T-cell (primary cell): Measurements from ENCODE around the gene DEFB131A. TPM values are rescaled to one million over a fixed set of nuclear protein-coding genes. Genes with fewer than 3 reads are reported as not detected.
"Not testable (repeated sequence)": the region's sequence is repeated elsewhere in the genome, so short reads cannot be mapped to it uniquely, and the experiment has no call there.

ENCODE experiments used
- ATAC-seq, 4 experiments: fragments of 200-7000 bp in 3 of 4; fragments of 150-1000 bp in 1 of 4; cut with Tn5 transposase; replicated peaks in 1 of 4; 1 replicate in 3 of 4; 2 replicates in 1 of 4; pipeline ENCODE4 v1.10.0; 2021; ENCODE audit warnings: moderate library complexity in 3 of 4, mild to moderate bottlenecking in 2 of 4, moderate number of reproducible peaks in 1 of 4
- CTCF ChIA-PET, 2 donors: fragments of 300-600 bp; sonication (Branson Sonifier 250); formaldehyde crosslinking; loops; one replicate each; lab custom pipeline; 2022; ENCODE audit warnings: antibody characterized with exemption in 2 of 2; lab: Charles Lee
- POLR2A ChIA-PET, 2 donors: fragments of 300-600 bp; sonication (Branson Sonifier 250); formaldehyde crosslinking; loops; one replicate each; lab custom pipeline; 2022; ENCODE audit warnings: antibody characterized with exemption in 2 of 2; lab: Charles Lee
- DNase-seq, 35 experiments: peaks; one replicate each; pipeline versions ENCODE4 v3.0.0 to v3.0.0-alpha.2; 2013 to 2023
- H3K27ac ChIP-seq: one replicate; pipeline ENCODE4 v1.5.1; 2013; ENCODE audit warnings: low read length
- H3K27me3 ChIP-seq, 2 experiments: replicated peaks in 1 of 2; 1 replicate in 1 of 2; 2 replicates in 1 of 2; pipeline versions ENCODE4 v1.6.1 to v1.7.0; 2013; ENCODE audit warnings: low read length in 1 of 2, mixed read lengths in 1 of 2; ENCODE audit not compliant: control insufficient read depth in 2 of 2, insufficient read depth in 2 of 2; ENCODE audit errors: extremely low read depth in 1 of 2
- H3K36me3 ChIP-seq, 2 donors: 1 replicate in 1 of 2; 2 replicates in 1 of 2; pipeline versions ENCODE4 v1.6.1 to v1.7.0; 2013; ENCODE audit warnings: low read length in 1 of 2; ENCODE audit not compliant: control insufficient read depth in 2 of 2, insufficient read depth in 1 of 2; ENCODE audit errors: extremely low read depth in 1 of 2
- H3K4me1 ChIP-seq, 2 experiments: 1 replicate in 1 of 2; 2 replicates in 1 of 2; pipeline versions ENCODE4 v1.6.1 to v1.7.0; 2013; ENCODE audit warnings: low read length in 2 of 2, mixed read lengths in 1 of 2; ENCODE audit not compliant: insufficient read depth in 2 of 2, control insufficient read depth in 1 of 2; ENCODE audit errors: extremely low read depth in 1 of 2
- H3K4me3 ChIP-seq, 2 donors: 1 replicate in 1 of 2; 2 replicates in 1 of 2; pipeline versions ENCODE4 v1.5.1 to v1.7.0; 2013; ENCODE audit warnings: mild to moderate bottlenecking in 2 of 2, low read length in 1 of 2, moderate library complexity in 1 of 2; ENCODE audit not compliant: control insufficient read depth in 1 of 2; ENCODE audit errors: extremely low read depth in 1 of 2
- H3K9me3 ChIP-seq: 2 replicates; pipeline ENCODE4 v1.7.0; 2013
- H3K27ac Mint-ChIP-seq, 2 donors: one replicate each; pipeline ENCODE4 v1.8.0; 2020 to 2021; ENCODE audit warnings: mild to moderate bottlenecking in 2 of 2, mixed read lengths in 2 of 2
- H3K27me3 Mint-ChIP-seq, 2 donors: one replicate each; pipeline ENCODE4 v1.8.0; 2021 to 2022; ENCODE audit warnings: mixed read lengths in 2 of 2
- H3K36me3 Mint-ChIP-seq: one replicate; pipeline ENCODE4 v1.8.0; 2021; ENCODE audit warnings: mixed read lengths
- H3K4me1 Mint-ChIP-seq, 3 donors: one replicate each; pipeline ENCODE4 v1.8.0; 2020 to 2022; ENCODE audit warnings: mixed read lengths in 3 of 3, mild to moderate bottlenecking in 1 of 3
- H3K4me3 Mint-ChIP-seq, 3 donors: one replicate each; pipeline ENCODE4 v1.8.0; 2020 to 2022; ENCODE audit warnings: mild to moderate bottlenecking in 3 of 3, mixed read lengths in 3 of 3, moderate library complexity in 3 of 3
- H3K9me3 Mint-ChIP-seq, 3 donors: one replicate each; pipeline ENCODE4 v1.8.0; 2020 to 2022; ENCODE audit warnings: mixed read lengths in 3 of 3
- WGBS: methylation state at CpG from one replicate; pipeline ENCODE4 v1.1.5; 2013; ENCODE audit warnings: missing lambda C conversion rate; ENCODE audit not compliant: insufficient coverage; 5-methylcytosine and 5-hydroxymethylcytosine counted together
- total RNA-seq, 35 experiments: library from RNA in 6 of 35; stranded (reverse) in 6 of 35; fragments of 120-200 nt in 1 of 35; gene quantifications; one replicate each; pipeline versions ENCODE4 v1.2.1 to v1.2.4 and lab custom pipeline; 2013 to 2026

Gene DEFB131A
- total RNA-seq, 5 donors from 2014 or later (not counting 1 experiment from before 2014, with no cell fraction given): not detected

DNA sequence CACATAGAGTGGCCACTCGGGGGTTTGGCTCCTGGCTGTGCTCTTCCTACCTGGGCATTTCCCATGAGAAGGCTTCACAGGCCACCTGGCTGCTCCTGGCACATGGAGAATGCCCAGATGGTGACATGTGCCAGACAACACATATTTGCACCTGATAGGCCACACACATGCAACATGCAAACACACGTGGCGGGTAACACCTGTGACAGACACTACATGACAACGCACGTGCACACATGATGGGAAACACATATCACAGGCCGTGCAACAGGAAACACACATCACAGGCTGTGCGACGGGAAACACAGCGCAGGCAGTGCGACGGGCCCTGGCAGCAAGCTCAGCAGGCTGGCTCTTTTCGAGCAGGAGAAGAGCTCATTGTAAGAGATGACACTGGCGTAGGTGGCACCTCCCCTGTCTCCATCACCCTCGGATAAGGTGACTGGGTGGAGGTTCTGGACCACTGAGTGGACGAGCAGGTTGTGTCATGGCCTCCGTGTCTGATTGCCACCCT, 55.8 kb downstream of the DEFB131A start:
- H3K27ac Mint-ChIP-seq, H3K4me3 ChIP-seq, POLR2A ChIA-PET, DNase-seq, H3K4me1 ChIP-seq, CTCF ChIA-PET, H3K4me3 Mint-ChIP-seq, H3K9me3 Mint-ChIP-seq, H3K36me3 Mint-ChIP-seq, H3K4me1 Mint-ChIP-seq, H3K36me3 ChIP-seq, H3K27ac ChIP-seq, H3K9me3 ChIP-seq, ATAC-seq: not testable (repeated sequence)
- peaks cover 10 to 19% of the 10 kb centered on the region in 2 donors for H3K27me3 Mint-ChIP-seq
- peaks cover 2 to 17% of the 10 kb centered on the region in 2 experiments for H3K27me3 ChIP-seq
- WGBS: 83% methylated on average over 1 of the region's 16 CpGs

Other genes starting within 250 kb of the DEFB131A start
- not detected for gene USP17L10, start 233.8 kb upstream of the DEFB131A start, total RNA-seq
- not detected for gene USP17L11, start 229.0 kb upstream of the DEFB131A start, total RNA-seq
- gene USP17L12, start 224.3 kb upstream of the DEFB131A start, total RNA-seq: not detected
- not detected for gene USP17L13, start 219.5 kb upstream of the DEFB131A start, total RNA-seq
- gene USP17L15, start 210.0 kb upstream of the DEFB131A start, total RNA-seq: under 1 TPM in 1 of 5 donors, not detected in 4; 0.20 TPM
- not detected for gene USP17L17, start 200.5 kb upstream of the DEFB131A start, total RNA-seq
- not detected for gene USP17L18, start 195.8 kb upstream of the DEFB131A start, total RNA-seq
- gene USP17L19, start 191.0 kb upstream of the DEFB131A start, total RNA-seq: not detected
- gene USP17L20, start 186.3 kb upstream of the DEFB131A start, total RNA-seq: not detected
- gene USP17L21, start 181.5 kb upstream of the DEFB131A start, total RNA-seq: not detected
- gene USP17L22, start 176.8 kb upstream of the DEFB131A start, total RNA-seq: not detected
- gene USP17L24, start 119.2 kb upstream of the DEFB131A start, total RNA-seq: not detected
- gene USP17L25, start 114.5 kb upstream of the DEFB131A start, total RNA-seq: not detected
- not detected for gene USP17L26, start 109.8 kb upstream of the DEFB131A start, total RNA-seq
- gene USP17L5, start 105.0 kb upstream of the DEFB131A start, total RNA-seq: not detected
- not detected for gene USP17L27, start 100.3 kb upstream of the DEFB131A start, total RNA-seq
- not detected for gene USP17L28, start 95.5 kb upstream of the DEFB131A start, total RNA-seq
- not detected for gene USP17L29, start 90.8 kb upstream of the DEFB131A start, total RNA-seq
- gene USP17L30, start 81.3 kb upstream of the DEFB131A start, total RNA-seq: not detected